Ascending aorta (tissue), 2 donors: ENCODE results near the gene SPATA17. TPM values are rescaled to one million over a fixed set of nuclear protein-coding genes. Genes with fewer than 3 reads are reported as not detected.

ENCODE experiments used
- DNase-seq, 2 donors: peaks; one replicate each; pipeline ENCODE4 v3.0.0-alpha.2; 2019; ENCODE audit warnings: low spot score in 2 of 2
- H3K27ac ChIP-seq, 2 donors: fragments of 200-600 bp; sonication (generic); one replicate each; pipeline ENCODE4 v1.5.1; 2016 to 2017; ENCODE audit warnings: mild to moderate bottlenecking in 1 of 2
- H3K27me3 ChIP-seq: fragments of 200-600 bp; sonication (generic); one replicate; pipeline ENCODE4 v1.5.1; 2017
- H3K36me3 ChIP-seq, 2 donors: fragments of 200-600 bp; sonication (generic); one replicate each; pipeline ENCODE4 v1.5.1; 2016
- H3K4me1 ChIP-seq, 2 donors: fragments of 200-600 bp; sonication (generic); one replicate each; pipeline ENCODE4 v1.5.1; 2016 to 2017; ENCODE audit warnings: mild to moderate bottlenecking in 1 of 2
- H3K4me3 ChIP-seq, 2 donors: fragments of 200-600 bp; sonication (generic); one replicate each; pipeline ENCODE4 v1.5.1; 2016 to 2017; ENCODE audit warnings: mild to moderate bottlenecking in 1 of 2
- H3K9me3 ChIP-seq, 2 donors: fragments of 200-600 bp; sonication (generic); one replicate each; pipeline ENCODE4 v1.5.1; 2016
- CTCF ChIP-seq, 3 experiments: fragments of 200-600 bp in 2 of 3; fragments of 450-650 bp in 1 of 3; sonication (generic) in 2 of 3; IDR thresholded peaks; one replicate each; pipeline ENCODE4 v1.5.1; 2016 to 2019; ENCODE audit warnings: antibody characterized with exemption in 3 of 3, mild to moderate bottlenecking in 1 of 3, moderate library complexity in 1 of 3
- intact Hi-C: fragments of 100-400 bp; cut with DNase I; formaldehyde crosslinking; loops from one replicate; pipeline ENCODE4 v1.15.1; 2023
- total RNA-seq: library from RNA; depleted of rRNA; stranded (reverse); fragments of >200 nt; gene quantifications from one replicate; pipeline ENCODE4 v1.1.0, GENCODE V29; 2016

Gene SPATA17
- total RNA-seq, 1 donor from 2014 or later = not detected

- H3K4me3 ChIP-seq = no peak overlapping the region
- DNase-seq = no peak
- peaks cover 0 to 3% of the 10 kb centered on the region in 2 donors for H3K4me1 ChIP-seq
- H3K9me3 ChIP-seq = no peaks in the 10 kb centered on the region
- intact Hi-C loops = no loop called here
- H3K36me3 ChIP-seq = no peaks in the 10 kb centered on the region
- H3K27me3 ChIP-seq = no peaks in the 10 kb centered on the region
- TF ChIP-seq CTCF (IDR thresholded peaks at IDR 0.05) = no peak
- no peak overlapping the region for H3K27ac ChIP-seq
These were observed 260.8 kb downstream of the SPATA17 start for GRCh38 chr1:217891966-217892365.

GRCh38 chr1:217892750-217893149 is 261.6 kb downstream of the SPATA17 start:
- Histone ChIP-seq H3K9me3 (no peaks in the 10 kb centered on the region), H3K27ac (no peak overlapping the region), H3K4me1 (peaks cover 0 to 3% of the 10 kb centered on the region in 2 donors), H3K4me3 (no peak overlapping the region), H3K27me3 (no peaks in the 10 kb centered on the region), H3K36me3 (no peaks in the 10 kb centered on the region)
- TF ChIP-seq CTCF (IDR thresholded peaks at IDR 0.05) = no peak
- intact Hi-C loops = no loop called here
- no peak for DNase-seq

- no peaks in the 10 kb centered on the region for H3K36me3 ChIP-seq
- intact Hi-C loops = no loop called here
- TF ChIP-seq CTCF (IDR thresholded peaks at IDR 0.05) = no peak
- peaks cover 0 to 3% of the 10 kb centered on the region in 2 donors for H3K4me1 ChIP-seq
- H3K9me3 ChIP-seq = no peaks in the 10 kb centered on the region
- DNase-seq = no peak
- H3K27me3 ChIP-seq = no peaks in the 10 kb centered on the region
- no peak overlapping the region for H3K27ac ChIP-seq
- H3K4me3 ChIP-seq = no peak overlapping the region
These were observed 264.7 kb downstream of the SPATA17 start for GRCh38 chr1:217895841-217896240.

GRCh38 chr1:217896490-217896889 is 265.3 kb downstream of the SPATA17 start:
- no peak for DNase-seq
- Histone ChIP-seq H3K4me3 (no peak overlapping the region), H3K27ac (no peak overlapping the region), H3K9me3 (no peaks in the 10 kb centered on the region), H3K36me3 (no peaks in the 10 kb centered on the region), H3K4me1 (peaks cover 0 to 3% of the 10 kb centered on the region in 2 donors), H3K27me3 (no peaks in the 10 kb centered on the region)
- intact Hi-C loops = no loop called here
- TF ChIP-seq CTCF (IDR thresholded peaks at IDR 0.05) = no peak

GRCh38 chr1:217897100-217897499 is 266.0 kb downstream of the SPATA17 start:
- DNase-seq = no peak
- intact Hi-C loops = no loop called here
- H3K27ac ChIP-seq = no peak overlapping the region

More at GRCh38 chr1:217897100-217897499, 266.0 kb downstream of the SPATA17 start:
- H3K36me3 ChIP-seq = no peaks in the 10 kb centered on the region
- no peaks in the 10 kb centered on the region for H3K9me3 ChIP-seq
- no peaks in the 10 kb centered on the region for H3K27me3 ChIP-seq
- no peak for TF ChIP-seq CTCF (IDR thresholded peaks at IDR 0.05)
- H3K4me1 ChIP-seq = peaks cover 0 to 3% of the 10 kb centered on the region in 2 donors
- H3K4me3 ChIP-seq = no peak overlapping the region
